GM12874 (cell line): ENCODE data around the gene CNIH2.

Source experiments
- CTCF ChIP-seq: IDR thresholded peaks from 2 replicates; pipeline ENCODE4 v1.5.1; 2011; ENCODE audit warnings: low read depth, mild to moderate bottlenecking, control low read depth, low read length, moderate library complexity; ENCODE audit not compliant: insufficient read depth

CNIH2 gene

DNA sequence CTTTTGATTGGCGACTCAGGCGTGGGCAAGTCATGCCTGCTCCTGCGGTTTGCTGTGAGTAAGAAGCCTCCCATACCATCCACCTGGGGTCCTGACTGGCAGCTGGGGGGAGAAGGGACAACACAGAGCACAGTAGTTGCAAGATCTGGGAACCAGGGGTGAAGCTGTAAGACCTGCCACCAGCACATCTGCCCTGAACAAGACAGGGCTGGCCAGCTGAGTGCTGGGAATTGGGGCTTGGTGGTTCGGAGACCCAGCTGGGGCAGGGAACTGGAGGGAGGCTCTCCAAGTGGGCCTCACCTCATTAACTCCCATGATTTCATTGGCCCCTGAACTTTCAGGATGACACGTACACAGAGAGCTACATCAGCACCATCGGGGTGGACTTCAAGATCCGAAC is 6.2 kb upstream of the CNIH2 start:
- no peak for TF ChIP-seq CTCF

- no peak for TF ChIP-seq CTCF
These were observed 5.4 kb upstream of the CNIH2 start for GRCh38 chr11:66272596-66272995.

- TF ChIP-seq CTCF, result no peak
These were observed 3.8 kb upstream of the CNIH2 start for GRCh38 chr11:66274219-66274618.

GRCh38 chr11:66275396-66275795 is 2.6 kb upstream of the CNIH2 start:
- no peak for TF ChIP-seq CTCF

GRCh38 chr11:66275984-66276612 is 1.9 kb upstream of the CNIH2 start:
- no peak for TF ChIP-seq CTCF

- TF ChIP-seq CTCF, result no peak
These were observed 552 bp downstream of the CNIH2 start for GRCh38 chr11:66278363-66279091.

- no peak for TF ChIP-seq CTCF
These were observed 1.2 kb downstream of the CNIH2 start for GRCh38 chr11:66279092-66279734.
